ENCODE results near the gene SERGEF.
"Not testable (repeated sequence)": the region's sequence is repeated elsewhere in the genome, so short reads cannot be mapped to it uniquely, and the experiment has no call there.

SERGEF gene

DNA sequence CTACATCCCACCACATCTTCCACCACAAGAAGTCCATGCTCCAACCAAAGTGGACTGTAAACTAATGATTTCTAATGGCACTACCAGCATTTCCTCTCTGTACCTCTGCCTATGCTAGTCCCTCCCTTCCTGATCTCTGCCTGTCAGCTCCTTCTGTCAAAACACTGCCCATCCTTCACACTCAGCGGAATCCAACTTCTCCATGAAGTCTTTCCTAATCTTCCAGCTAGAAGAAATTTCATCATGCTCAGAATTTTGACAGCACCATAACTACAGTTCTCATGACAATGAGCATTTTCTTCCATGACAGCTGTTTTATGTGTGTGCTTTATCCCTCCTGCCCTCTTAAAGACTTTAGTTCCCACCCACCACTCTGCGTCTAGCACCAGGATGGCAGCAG lies 111.4 kb downstream of the SERGEF start:
- no peak for DNase-seq (ENCODE audit: low read depth)
- TF ChIP-seq, protein P1, sequence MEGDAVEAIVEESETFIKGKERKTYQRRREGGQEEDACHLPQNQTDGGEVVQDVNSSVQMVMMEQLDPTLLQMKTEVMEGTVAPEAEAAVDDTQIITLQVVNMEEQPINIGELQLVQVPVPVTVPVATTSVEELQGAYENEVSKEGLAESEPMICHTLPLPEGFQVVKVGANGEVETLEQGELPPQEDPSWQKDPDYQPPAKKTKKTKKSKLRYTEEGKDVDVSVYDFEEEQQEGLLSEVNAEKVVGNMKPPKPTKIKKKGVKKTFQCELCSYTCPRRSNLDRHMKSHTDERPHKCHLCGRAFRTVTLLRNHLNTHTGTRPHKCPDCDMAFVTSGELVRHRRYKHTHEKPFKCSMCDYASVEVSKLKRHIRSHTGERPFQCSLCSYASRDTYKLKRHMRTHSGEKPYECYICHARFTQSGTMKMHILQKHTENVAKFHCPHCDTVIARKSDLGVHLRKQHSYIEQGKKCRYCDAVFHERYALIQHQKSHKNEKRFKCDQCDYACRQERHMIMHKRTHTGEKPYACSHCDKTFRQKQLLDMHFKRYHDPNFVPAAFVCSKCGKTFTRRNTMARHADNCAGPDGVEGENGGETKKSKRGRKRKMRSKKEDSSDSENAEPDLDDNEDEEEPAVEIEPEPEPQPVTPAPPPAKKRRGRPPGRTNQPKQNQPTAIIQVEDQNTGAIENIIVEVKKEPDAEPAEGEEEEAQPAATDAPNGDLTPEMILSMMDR (conservative IDR thresholded peaks at IDR 0.05; ENCODE audit: low read depth, low read length) = no peak
- H3K4me3 ChIP-seq (ENCODE audit: low read length) = no peak overlapping the region

DNA sequence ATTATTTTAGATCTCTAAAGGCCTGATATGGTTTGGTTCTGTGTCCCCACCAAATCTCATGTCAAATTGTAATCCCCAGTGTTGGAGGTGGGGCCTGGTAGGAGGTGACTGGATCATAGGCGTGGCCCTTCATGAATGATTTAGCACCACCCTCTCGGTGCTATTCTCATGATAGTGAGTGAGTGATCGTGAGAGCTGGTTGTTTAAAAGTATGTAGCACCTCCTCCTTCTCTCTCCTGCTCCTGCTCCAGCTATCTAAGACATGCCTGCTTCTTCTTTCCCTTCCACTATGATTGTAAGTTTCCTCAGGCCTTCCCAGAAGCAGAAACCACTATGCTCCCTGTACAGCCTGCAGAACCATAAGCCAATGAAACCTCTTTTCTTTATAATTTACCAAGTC lies 114.1 kb downstream of the SERGEF start:
- TF ChIP-seq, protein P1 (conservative IDR thresholded peaks at IDR 0.05; ENCODE audit: low read depth, low read length) = no peak
- no peak overlapping the region for H3K4me3 ChIP-seq (ENCODE audit: low read length)
- DNase-seq (ENCODE audit: low read depth) = no peak

DNA sequence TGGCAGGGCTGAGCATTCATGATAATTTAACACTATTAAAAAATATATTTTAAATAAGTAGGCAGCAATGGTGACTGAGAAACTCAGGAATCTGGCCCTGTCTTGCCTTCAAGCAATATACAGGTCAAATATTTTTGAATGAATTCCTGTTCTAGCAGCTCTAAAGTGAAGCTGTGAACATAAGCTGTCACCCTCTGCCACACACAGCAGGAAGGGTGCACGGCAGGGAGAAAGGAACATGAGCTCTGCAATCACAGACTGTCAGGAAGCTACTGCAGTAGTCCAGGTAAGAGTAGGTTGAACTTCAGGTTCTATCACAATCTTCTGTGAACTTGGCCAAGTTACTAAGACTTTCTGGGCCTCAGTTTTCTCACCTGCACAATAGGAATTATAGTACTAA lies 114.8 kb downstream of the SERGEF start:
- DNase-seq (ENCODE audit: low read depth) = no peak
- TF ChIP-seq, protein P1 (conservative IDR thresholded peaks at IDR 0.05; ENCODE audit: low read depth, low read length) = no peak

DNA sequence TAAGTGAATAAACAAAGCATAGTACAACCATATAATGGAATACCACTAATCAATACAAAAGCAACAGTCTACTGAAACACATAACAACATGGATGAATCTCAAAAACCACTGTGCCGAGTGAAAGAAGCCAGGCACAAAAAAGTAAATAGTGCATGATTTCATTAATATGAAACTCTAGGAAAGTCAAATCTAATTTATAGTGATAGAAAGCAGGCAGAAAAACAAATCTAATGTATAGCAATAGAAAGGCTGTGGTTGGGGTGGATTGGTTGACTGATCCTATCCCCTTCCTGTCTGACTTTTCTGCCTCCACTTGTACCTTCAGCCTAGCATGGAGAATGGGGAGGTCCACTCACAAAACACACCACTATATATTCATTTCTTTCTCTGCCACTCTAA lies 115.4 kb downstream of the SERGEF start:
- TF ChIP-seq, protein P1 (conservative IDR thresholded peaks at IDR 0.05; ENCODE audit: low read depth, low read length) = no peak
- no peak overlapping the region for H3K4me3 ChIP-seq (ENCODE audit: low read length)
- no peak for DNase-seq (ENCODE audit: low read depth)

More for the DNA sequence above, 114.8 kb downstream of the SERGEF start:
- H3K4me3 ChIP-seq (ENCODE audit: low read length) = no peak overlapping the region

DNA sequence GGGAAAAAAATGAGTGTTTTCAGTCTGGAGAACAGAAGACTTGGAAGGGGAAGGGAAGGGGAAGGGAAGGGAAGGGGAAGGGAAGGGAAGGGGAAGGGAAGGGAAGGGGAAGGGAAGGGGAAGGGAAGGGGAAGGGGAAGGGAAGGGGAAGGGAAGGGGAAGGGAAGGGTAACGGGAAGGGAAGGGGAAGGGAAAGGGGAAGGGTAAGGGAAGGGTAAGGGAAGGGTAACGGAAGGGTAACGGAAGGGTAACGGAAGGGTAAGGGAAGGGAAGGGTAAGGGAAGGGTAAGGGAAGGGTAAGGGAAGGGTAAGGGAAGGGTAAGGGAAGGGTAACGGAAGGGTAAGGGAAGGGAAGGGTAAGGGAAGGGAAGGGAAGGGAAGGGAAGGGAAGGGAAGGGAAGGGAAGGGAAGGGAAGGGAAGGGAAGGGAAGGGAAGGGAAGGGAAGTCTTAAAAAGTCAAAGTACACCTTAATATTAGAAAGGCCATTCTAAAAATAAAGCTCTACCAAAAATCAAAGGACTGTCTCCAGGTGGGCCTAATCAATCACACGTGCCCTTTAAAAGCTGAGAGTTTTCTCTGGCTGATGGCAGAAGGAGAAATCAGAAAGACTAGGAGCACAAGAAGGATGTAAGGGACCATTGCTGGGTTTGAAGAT lies 116.2 kb downstream of the SERGEF start:
- H3K4me3 ChIP-seq (ENCODE audit: low read length); DNase-seq (ENCODE audit: low read depth): not testable (repeated sequence)

DNA sequence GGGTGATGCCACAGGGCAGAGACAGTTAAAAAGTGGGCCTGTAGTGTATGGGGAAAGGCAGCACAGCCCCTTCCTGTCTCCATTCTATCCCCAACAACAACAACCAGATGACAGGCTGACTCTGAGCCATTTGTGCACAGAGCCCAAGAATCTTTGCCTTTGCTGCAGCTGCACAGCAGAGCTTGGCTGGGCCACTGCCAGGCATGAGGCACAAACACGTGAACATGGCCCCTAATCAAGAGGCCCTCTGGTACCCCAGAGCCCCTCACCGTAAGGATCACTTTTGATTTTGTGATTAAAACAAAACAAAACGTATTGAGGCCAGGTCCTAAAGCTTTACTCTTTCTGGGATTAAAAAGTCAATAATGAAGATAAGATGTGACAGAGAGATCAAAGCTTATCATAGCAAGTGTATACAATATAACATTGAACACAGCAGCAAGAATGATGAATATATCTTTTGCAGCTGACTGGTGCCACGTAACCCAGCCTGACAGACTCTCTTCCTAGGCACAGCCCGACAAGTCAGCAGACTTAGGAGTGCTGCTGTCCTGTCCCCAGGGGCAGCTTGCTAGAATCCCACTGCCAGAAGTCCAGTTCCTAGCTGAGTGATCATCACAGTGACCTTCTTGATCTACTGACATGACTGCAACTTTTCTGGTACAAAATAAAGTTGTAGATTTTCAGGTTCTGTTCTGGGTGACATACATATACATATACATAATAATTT lies 117.8 kb downstream of the SERGEF start:
- TF ChIP-seq, protein P1 (conservative IDR thresholded peaks at IDR 0.05; ENCODE audit: low read depth, low read length) = no peak
- H3K4me3 ChIP-seq (ENCODE audit: low read length) = no peak overlapping the region
- DNase-seq (ENCODE audit: low read depth) = no peak

DNA sequence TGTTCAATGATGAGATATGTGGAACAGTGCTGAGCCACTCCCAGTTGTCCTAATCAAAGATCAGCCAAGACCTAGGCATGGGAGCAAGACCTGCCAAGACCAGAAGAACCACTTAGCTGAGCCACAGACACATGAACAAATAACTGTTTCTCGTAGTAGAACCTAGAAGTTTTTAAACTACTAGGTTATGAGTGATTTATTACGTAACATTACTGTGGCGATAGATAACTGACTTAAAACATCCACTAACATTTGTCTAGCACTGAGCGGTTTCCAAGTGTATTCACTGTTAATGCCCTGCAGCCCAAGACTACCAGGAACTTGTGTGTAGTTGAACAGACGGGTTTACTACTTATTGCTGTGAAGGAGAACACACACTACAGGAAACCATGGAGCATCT lies 120.4 kb downstream of the SERGEF start:
- no peak for DNase-seq (ENCODE audit: low read depth)
- TF ChIP-seq, protein P1 (conservative IDR thresholded peaks at IDR 0.05; ENCODE audit: low read depth, low read length) = no peak

More for the DNA sequence above, 120.4 kb downstream of the SERGEF start:
- H3K4me3 ChIP-seq (ENCODE audit: low read length) = no peak overlapping the region
